Endometrial microvascular endothelial cells (primary cell): Measurements from ENCODE around the gene TMEM167B. TPM values are rescaled to one million over a fixed set of nuclear protein-coding genes. Genes with fewer than 3 reads are reported as not detected.
"Not testable (repeated sequence)": the region's sequence is repeated elsewhere in the genome, so short reads cannot be mapped to it uniquely, and the experiment has no call there.

Source experiments
- in situ Hi-C: cut with HindIII; loops from 2 replicates; pipeline ENCODE4 v1.10.0; 2017; ENCODE audit warnings: low sequenced_read_pairs, low pct_unique_long_range_greater_than_20kb; ENCODE audit errors: inconsistent ontology term
- total RNA-seq: library from RNA; depleted of rRNA; stranded (reverse); fragments of >200 nt; gene quantifications from one replicate; pipeline ENCODE4 v1.2.3, GENCODE V29; 2015; ENCODE audit errors: inconsistent ontology term

Gene TMEM167B
- total RNA-seq, 1 donor from 2014 or later, result 15.9 TPM

GRCh38 chr1:109140392-109140791 lies 49.8 kb downstream of the TMEM167B start:
- in situ Hi-C loops, result no loop called here

- in situ Hi-C loops, result no loop called here
Measured at GRCh38 chr1:109142260-109142659, 51.7 kb downstream of the TMEM167B start.

GRCh38 chr1:109142725-109143124 lies 52.2 kb downstream of the TMEM167B start:
- in situ Hi-C loops, result not testable (repeated sequence)

Other genes with a start within 250 kb of the TMEM167B start
- not detected for gene AKNAD1, start 233.7 kb upstream of the TMEM167B start, total RNA-seq
- 26.6 TPM for gene GPSM2, start 213.8 kb upstream of the TMEM167B start, total RNA-seq
- gene CLCC1, start 127.3 kb upstream of the TMEM167B start, total RNA-seq, result 50.6 TPM
- gene WDR47, start 48.7 kb upstream of the TMEM167B start, total RNA-seq, result 16.1 TPM
- 44.9 TPM for gene TAF13, start 14.8 kb upstream of the TMEM167B start, total RNA-seq
- 0.84 TPM for gene ELAPOR1, start 23.4 kb downstream of the TMEM167B start, total RNA-seq
- 263 TPM for gene SARS1, start 123.2 kb downstream of the TMEM167B start, total RNA-seq
- 0.37 TPM for gene CELSR2, start 158.8 kb downstream of the TMEM167B start, total RNA-seq
- gene PSRC1, start 192.4 kb downstream of the TMEM167B start, total RNA-seq, result 23.8 TPM
- not detected for gene MYBPHL, start 216.2 kb downstream of the TMEM167B start, total RNA-seq